CD4-positive, alpha-beta T cell (primary cell): Measurements from ENCODE around the gene URB1. TPM values are rescaled to one million over a fixed set of nuclear protein-coding genes. Genes with fewer than 3 reads are reported as not detected.

Source experiments
- ATAC-seq: fragments of 200-7000 bp; cut with Tn5 transposase; one replicate; pipeline ENCODE4 v1.10.0; 2022; ENCODE audit warnings: mild to moderate bottlenecking; ENCODE audit not compliant: poor library complexity
- CTCF ChIA-PET: fragments of 350-600 bp; sonication (Branson Sonifier 250); formaldehyde crosslinking; loops from one replicate; lab custom pipeline; 2021; ENCODE audit warnings: antibody characterized with exemption, inconsistent platforms; lab: Charles Lee
- POLR2A ChIA-PET: fragments of 350-600 bp; sonication (Branson Sonifier 250); formaldehyde crosslinking; loops from one replicate; lab custom pipeline; 2021; ENCODE audit warnings: antibody characterized with exemption, inconsistent platforms; lab: Charles Lee
- DNase-seq, 14 experiments: peaks; one replicate each; pipeline ENCODE4 v3.0.0-alpha.2; 2013 to 2020; ENCODE audit warnings: mixed read lengths in 2 of 14
- H3K27ac ChIP-seq, 2 donors: one replicate each; pipeline versions ENCODE4 v1.5.1 to v1.7.0; 2013; ENCODE audit warnings: low read length in 2 of 2, low read depth in 1 of 2, mild to moderate bottlenecking in 1 of 2
- H3K27me3 ChIP-seq, 2 experiments: 1 replicate in 1 of 2; 2 replicates in 1 of 2; pipeline versions ENCODE4 v1.6.1 to v1.7.0; 2013; ENCODE audit warnings: low read length in 2 of 2, control low read depth in 1 of 2, mild to moderate bottlenecking in 1 of 2, moderate library complexity in 1 of 2; ENCODE audit not compliant: insufficient read depth in 2 of 2, control insufficient read depth in 1 of 2
- H3K36me3 ChIP-seq: one replicate; pipeline ENCODE4 v1.6.1; 2013; ENCODE audit warnings: low read length, control low read depth; ENCODE audit not compliant: insufficient read depth
- H3K4me1 ChIP-seq: one replicate; pipeline ENCODE4 v1.6.1; 2013; ENCODE audit warnings: low read length, control low read depth; ENCODE audit not compliant: insufficient read depth
- H3K4me3 ChIP-seq: one replicate; pipeline ENCODE4 v1.5.1; 2013; ENCODE audit warnings: mild to moderate bottlenecking, low read length, moderate library complexity
- H3K9me3 ChIP-seq, 2 experiments: 1 replicate in 1 of 2; 2 replicates in 1 of 2; pipeline versions ENCODE4 v1.6.1 to v1.7.0; 2013; ENCODE audit warnings: low read length in 2 of 2, mild to moderate bottlenecking in 2 of 2, control low read depth in 1 of 2, moderate library complexity in 1 of 2; ENCODE audit not compliant: control insufficient read depth in 1 of 2, insufficient read depth in 1 of 2
- H3K27ac Mint-ChIP-seq: one replicate; pipeline ENCODE4 v1.8.0; 2020; ENCODE audit warnings: mixed read lengths
- H3K27me3 Mint-ChIP-seq: one replicate; pipeline ENCODE4 v1.8.0; 2021; ENCODE audit warnings: mixed read lengths
- H3K36me3 Mint-ChIP-seq: one replicate; pipeline ENCODE4 v1.8.0; 2021; ENCODE audit warnings: low read depth, mixed read lengths
- H3K4me1 Mint-ChIP-seq: one replicate; pipeline ENCODE4 v1.8.0; 2021; ENCODE audit warnings: low read depth, mixed read lengths
- H3K4me3 Mint-ChIP-seq: one replicate; pipeline ENCODE4 v1.8.0; 2020; ENCODE audit warnings: mild to moderate bottlenecking, mixed read lengths
- H3K9me3 Mint-ChIP-seq: one replicate; pipeline ENCODE4 v1.8.0; 2020; ENCODE audit warnings: mixed read lengths
- CTCF ChIP-seq: fragments of 200-600 bp; IDR thresholded peaks from one replicate; pipeline ENCODE4 v1.8.0; 2022; ENCODE audit warnings: antibody characterized with exemption, mild to moderate bottlenecking
- intact Hi-C, 2 experiments: fragments of 100-400 bp; cut with DNase I in 1 of 2; cut with micrococcal nuclease in 1 of 2; formaldehyde crosslinking; loops; one replicate each; pipeline versions ENCODE4 v1.15.1 to v1.9.0; 2023 to 2025; cut with DNase I, micrococcal nuclease
- total RNA-seq, 174 experiments: library from RNA in 2 of 174; stranded (reverse) in 2 of 174; gene quantifications; one replicate each; pipeline ENCODE4 v1.2.3 and lab custom pipeline; 2021 to 2026

URB1 gene
- total RNA-seq, 2 experiments from 2014 or later = 5.4 to 5.7 TPM

GRCh38 chr21:32427958-32428623, 35.3 kb upstream of the URB1 start:
- no peaks in the 10 kb centered on the region for H3K27me3 Mint-ChIP-seq
- ATAC-seq = no peak
- Histone ChIP-seq H3K4me3 (no peak overlapping the region), H3K27ac (no peak overlapping the region), H3K36me3 (no peaks in the 10 kb centered on the region), H3K27me3 (no peaks in the 10 kb centered on the region), H3K4me1 (no peaks in the 10 kb centered on the region), H3K9me3 (no peaks in the 10 kb centered on the region)
- no peak overlapping the region for H3K4me3 Mint-ChIP-seq
- TF ChIP-seq CTCF = no peak
- ChIA-PET POLR2A (no interaction called here), CTCF (no interaction called here)
- peaks cover 2% of the 10 kb centered on the region for H3K4me1 Mint-ChIP-seq
- DNase-seq = no peak
- H3K27ac Mint-ChIP-seq = no peak overlapping the region
- peaks cover 2% of the 10 kb centered on the region for H3K36me3 Mint-ChIP-seq
- H3K9me3 Mint-ChIP-seq = no peaks in the 10 kb centered on the region
- intact Hi-C loops = no loop called here

GRCh38 chr21:32426592-32427051, 33.8 kb upstream of the URB1 start:
- CTCF ChIA-PET = no interaction called here
- H3K9me3 ChIP-seq = no peaks in the 10 kb centered on the region
- H3K27ac Mint-ChIP-seq = no peak overlapping the region

GRCh38 chr21:32426066-32426465, 33.3 kb upstream of the URB1 start:
- intact Hi-C loops = no loop called here
- no peaks in the 10 kb centered on the region for H3K4me1 Mint-ChIP-seq
- no peak overlapping the region for H3K4me3 Mint-ChIP-seq
- peaks cover 6% of the 10 kb centered on the region for H3K36me3 Mint-ChIP-seq
- DNase-seq (no peak), ATAC-seq (no peak)
- no peaks in the 10 kb centered on the region for H3K9me3 Mint-ChIP-seq
- POLR2A ChIA-PET = interaction anchor here (0.7 kb wide), 1 partner anchor 9 kb away, joined by 3 read pairs; no protein-coding TSS in a partner anchor
- Histone ChIP-seq H3K9me3 (no peaks in the 10 kb centered on the region), H3K27me3 (no peaks in the 10 kb centered on the region), H3K27ac (no peak overlapping the region), H3K4me3 (no peak overlapping the region), H3K4me1 (no peaks in the 10 kb centered on the region), H3K36me3 (no peaks in the 10 kb centered on the region)
- CTCF ChIA-PET = no interaction called here
- TF ChIP-seq CTCF = no peak
- no peaks in the 10 kb centered on the region for H3K27me3 Mint-ChIP-seq
- no peak overlapping the region for H3K27ac Mint-ChIP-seq

More at GRCh38 chr21:32426592-32427051, 33.8 kb upstream of the URB1 start:
- POLR2A ChIA-PET = no interaction called here
- no peaks in the 10 kb centered on the region for H3K4me1 Mint-ChIP-seq
- H3K4me3 Mint-ChIP-seq = no peak overlapping the region
- TF ChIP-seq CTCF = no peak
- no peaks in the 10 kb centered on the region for H3K4me1 ChIP-seq
- no peak overlapping the region for H3K4me3 ChIP-seq
- ATAC-seq (no peak), DNase-seq (no peak)
- no peaks in the 10 kb centered on the region for H3K27me3 Mint-ChIP-seq
- H3K36me3 Mint-ChIP-seq = peaks cover 4% of the 10 kb centered on the region
- no peaks in the 10 kb centered on the region for H3K9me3 Mint-ChIP-seq
- H3K27ac ChIP-seq = no peak overlapping the region
- no peaks in the 10 kb centered on the region for H3K36me3 ChIP-seq
- intact Hi-C loops = no loop called here
- H3K27me3 ChIP-seq = no peaks in the 10 kb centered on the region
